HCT116 (cell line): ENCODE results near the gene CDH9. TPM values are rescaled to one million over a fixed set of nuclear protein-coding genes. Genes with fewer than 3 reads are reported as not detected.

Source experiments
- ATAC-seq: fragments of 200-7000 bp; cut with Tn5 transposase; 2 replicates; pipeline ENCODE4 v1.9.1; 2020; ENCODE audit warnings: mild to moderate bottlenecking, moderate library complexity
- BruUV-seq: library from RNA; stranded (reverse); fragments of 400-500 nt; replicated peaks from 2 replicates; lab custom pipeline; 2021; lab: Mats Ljungman, UMichigan
- CTCF ChIA-PET: fragments of 300-600 bp; sonication (Branson Sonifier 250); formaldehyde crosslinking; loops from one replicate; lab custom pipeline; 2021; ENCODE audit warnings: antibody characterized with exemption; lab: Charles Lee
- POLR2A ChIA-PET: fragments of 300-600, 350-600 bp; sonication (Branson Sonifier 250); formaldehyde crosslinking; loops from one replicate; lab custom pipeline; 2021; ENCODE audit warnings: antibody characterized with exemption; lab: Charles Lee
- RAD21 ChIA-PET, 2 experiments: fragments of 300-600 bp; sonication (Branson Sonifier 250); formaldehyde crosslinking; loops; one replicate each; lab custom pipeline; 2023; ENCODE audit warnings: low total read pairs in 2 of 2; ENCODE audit not compliant: uncharacterized antibody in 2 of 2, unreplicated experiment in 2 of 2, low non-redundant PET in 1 of 2; lab: Charles Lee
- DNase-seq: peaks from one replicate; pipeline ENCODE4 v3.0.0-alpha.2; 2010; ENCODE audit warnings: low read depth, low spot score
- H2AFZ ChIP-seq: fragments of 200-600 bp; shearing (Covaris generic), sonication (generic); 2 replicates; pipeline ENCODE4 v1.6.1; 2017; ENCODE audit warnings: low read depth, mixed run types, mixed read lengths, antibody characterized with exemption, low read length; ENCODE audit not compliant: poor library complexity, severe bottlenecking
- H3K27ac ChIP-seq: 2 replicates; pipeline ENCODE4 v1.5.1; 2012; ENCODE audit warnings: low read depth, low read length
- H3K27me3 ChIP-seq: fragments of 200-600 bp; sonication (generic); 2 replicates; pipeline ENCODE4 v1.6.1; 2016; ENCODE audit warnings: mixed run types, low read length, mixed read lengths; ENCODE audit not compliant: insufficient read depth
- H3K36me3 ChIP-seq, 2 experiments: fragments of 200-500 bp in 1 of 2; fragments of 200-600 bp in 1 of 2; sonication (Bioruptor generic) in 1 of 2; sonication (generic) in 1 of 2; 2 replicates each; pipeline versions ENCODE4 v1.5.1 to v1.6.1; 2014 to 2016; ENCODE audit warnings: low read length in 2 of 2, inconsistent platforms in 1 of 2, mixed read lengths in 1 of 2, mixed run types in 1 of 2; ENCODE audit not compliant: insufficient read depth in 2 of 2, control insufficient read depth in 1 of 2
- H3K4me1 ChIP-seq, 2 experiments: fragments of 200-600 bp in 1 of 2; sonication (generic) in 1 of 2; 2 replicates each; pipeline versions ENCODE4 v1.5.1 to v1.6.1; 2012 to 2017; ENCODE audit warnings: low read length in 2 of 2, inconsistent platforms in 1 of 2, mild to moderate bottlenecking in 1 of 2, mixed read lengths in 1 of 2, mixed run types in 1 of 2, moderate library complexity in 1 of 2; ENCODE audit not compliant: insufficient read depth in 2 of 2, control insufficient read depth in 1 of 2
- H3K4me2 ChIP-seq: fragments of 200-600 bp; sonication (generic); 2 replicates; pipeline ENCODE4 v1.6.1; 2017; ENCODE audit warnings: mixed run types, low read length, mixed read lengths
- H3K4me3 ChIP-seq, 2 experiments: fragments of 200-600 bp in 1 of 2; sonication (generic) in 1 of 2; replicated peaks in 1 of 2; 2 replicates each; pipeline ENCODE4 v1.5.1; 2011 to 2016; ENCODE audit warnings: low read length in 2 of 2, control low read depth in 1 of 2, low read depth in 1 of 2, mild to moderate bottlenecking in 1 of 2, mixed read lengths in 1 of 2, mixed run types in 1 of 2
- H3K79me2 ChIP-seq: fragments of 200-600 bp; sonication (generic); 2 replicates; pipeline ENCODE4 v1.6.1; 2017; ENCODE audit warnings: mild to moderate bottlenecking, mixed run types, low read length, moderate library complexity, mixed read lengths; ENCODE audit not compliant: insufficient read depth
- H3K9ac ChIP-seq: fragments of 200-600 bp; sonication (generic); 2 replicates; pipeline ENCODE4 v1.6.1; 2016; ENCODE audit warnings: low read length, mixed read lengths
- H3K9me2 ChIP-seq: fragments of 200-600 bp; sonication (generic), shearing (Covaris generic); 2 replicates; pipeline ENCODE4 v1.6.1; 2017; ENCODE audit warnings: mixed run types, mild to moderate bottlenecking, moderate library complexity; ENCODE audit not compliant: insufficient read depth
- H3K9me3 ChIP-seq, 2 experiments: fragments of 200-500 bp in 1 of 2; fragments of 200-600 bp in 1 of 2; sonication (Bioruptor generic) in 1 of 2; sonication (generic) in 1 of 2; 2 replicates each; pipeline ENCODE4 v1.6.1; 2014 to 2017; ENCODE audit warnings: low read length in 2 of 2, mixed read lengths in 2 of 2, inconsistent platforms in 1 of 2, low read depth in 1 of 2, mild to moderate bottlenecking in 1 of 2, mixed run types in 1 of 2, moderate library complexity in 1 of 2; ENCODE audit not compliant: control insufficient read depth in 1 of 2, insufficient read depth in 1 of 2
- H4K20me1 ChIP-seq: fragments of 200-600 bp; sonication (generic), shearing (Covaris generic); 2 replicates; pipeline ENCODE4 v1.6.1; 2017; ENCODE audit warnings: mixed run types, mild to moderate bottlenecking, moderate library complexity; ENCODE audit not compliant: insufficient read depth
- CEBPB ChIP-seq: IDR thresholded peaks from 2 replicates; pipeline ENCODE4 v1.6.1; 2012; ENCODE audit warnings: low read depth
- EGR1 ChIP-seq: IDR thresholded peaks from 2 replicates; pipeline ENCODE4 v1.6.1; 2012; ENCODE audit warnings: low read depth
- EZH2 ChIP-seq: fragments of 200-600 bp; sonication (generic); IDR thresholded peaks from 2 replicates; pipeline ENCODE4 v1.6.1; 2017; ENCODE audit warnings: antibody characterized with exemption, mixed run types
- EZH2phosphoT487 ChIP-seq: fragments of 200-600 bp; IDR thresholded peaks from 2 replicates; pipeline ENCODE4 v1.6.1; 2018; ENCODE audit warnings: antibody characterized with exemption, borderline replicate concordance
- FOSL1 ChIP-seq: IDR thresholded peaks from 2 replicates; pipeline ENCODE4 v1.6.1; 2012; ENCODE audit warnings: low read depth
- POLR2A ChIP-seq: IDR thresholded peaks from 2 replicates; pipeline ENCODE4 v1.7.0; 2011; ENCODE audit warnings: borderline replicate concordance; ENCODE audit not compliant: insufficient read depth, insufficient read length; ENCODE audit errors: extremely low read depth
- POLR2AphosphoS5 ChIP-seq: IDR thresholded peaks from 2 replicates; pipeline ENCODE4 v1.6.1; 2011; ENCODE audit warnings: mild to moderate bottlenecking, low read depth, low read length, moderate library complexity
- RAD21 ChIP-seq: IDR thresholded peaks from 2 replicates; pipeline ENCODE4 v1.6.1; 2012; ENCODE audit warnings: low read depth, mild to moderate bottlenecking
- SP1 ChIP-seq: IDR thresholded peaks from 2 replicates; pipeline ENCODE4 v1.6.1; 2012; ENCODE audit warnings: low read depth
- TCF7L2 ChIP-seq: IDR thresholded peaks from 2 replicates; pipeline ENCODE4 v1.7.0; 2011; ENCODE audit warnings: borderline replicate concordance, inconsistent platforms; ENCODE audit not compliant: insufficient read depth, insufficient read length; ENCODE audit errors: extremely low read depth
- YY1 ChIP-seq: IDR thresholded peaks from 2 replicates; pipeline ENCODE4 v1.6.1; 2011; ENCODE audit warnings: low read length, low read depth, moderate library complexity, mild to moderate bottlenecking; ENCODE audit not compliant: insufficient replicate concordance; ENCODE audit errors: extremely low read depth
- ZBTB33 ChIP-seq: IDR thresholded peaks from 2 replicates; pipeline ENCODE4 v1.6.1; 2011; ENCODE audit warnings: mild to moderate bottlenecking, low read length, moderate library complexity; ENCODE audit not compliant: insufficient replicate concordance; ENCODE audit errors: extremely low read depth
- ZFX ChIP-seq: fragments of 450-650 bp; IDR thresholded peaks from 2 replicates; pipeline ENCODE4 v1.6.1; 2017
- ZNF274 ChIP-seq: fragments of 200-500 bp; sonication (Bioruptor generic); IDR thresholded peaks from 2 replicates; pipeline ENCODE4 v1.6.1; 2014; ENCODE audit warnings: mild to moderate bottlenecking, low read depth, low read length, inconsistent platforms
- intact Hi-C: fragments of 100-400 bp; cut with micrococcal nuclease; formaldehyde crosslinking; loops from 2 replicates; pipeline ENCODE4 v1.10.0; 2022
- total RNA-seq: library from RNA; stranded (reverse); gene quantifications from one replicate; pipeline ENCODE4 v1.2.1, GENCODE V29; 2021; ENCODE audit not compliant: unreplicated experiment

Gene CDH9
- total RNA-seq, 1 experiment from 2014 or later, result not detected

- no peaks in the 10 kb centered on the region for H3K9me2 ChIP-seq
- RAD21 ChIA-PET, result no interaction called here
- intact Hi-C loops, result no loop called here
- H3K4me2 ChIP-seq, result no peak overlapping the region
- no peak overlapping the region for H2AFZ ChIP-seq
- H3K27me3 ChIP-seq, result no peaks in the 10 kb centered on the region
- BruUV-seq, result no TSS peak
- ATAC-seq, result no peak
- H4K20me1 ChIP-seq, result no peaks in the 10 kb centered on the region
- H3K4me3 ChIP-seq, result no peak overlapping the region
- H3K27ac ChIP-seq, result no peak overlapping the region
- H3K9me3 ChIP-seq, result peaks cover 2 to 32% of the 10 kb centered on the region in 2 experiments; a peak in 3 of 4 replicates
- no peak for DNase-seq
- CTCF ChIA-PET, result no interaction called here
- no peak overlapping the region for H3K9ac ChIP-seq
- TF ChIP-seq SP1 (no peak), POLR2AphosphoS5 (no peak), EZH2 (no peak)
- H3K36me3 ChIP-seq, result no peaks in the 10 kb centered on the region
- POLR2A ChIA-PET, result no interaction called here
- no peaks in the 10 kb centered on the region for H3K4me1 ChIP-seq
- no peaks in the 10 kb centered on the region for H3K79me2 ChIP-seq
These were observed 51.4 kb downstream of the CDH9 start for GRCh38 chr5:26986985-26987384.

GRCh38 chr5:26981750-26982149 lies 56.6 kb downstream of the CDH9 start:
- ATAC-seq, result no peak
- Histone ChIP-seq H3K9ac (no peak overlapping the region), H2AFZ (no peak overlapping the region), H3K4me3 (no peak overlapping the region), H3K36me3 (no peaks in the 10 kb centered on the region), H3K27me3 (no peaks in the 10 kb centered on the region), H3K79me2 (no peaks in the 10 kb centered on the region), H3K27ac (no peak overlapping the region), H3K9me2 (no peaks in the 10 kb centered on the region), H3K4me2 (no peak overlapping the region), H3K4me1 (no peaks in the 10 kb centered on the region), H3K9me3 (peaks cover 0 to 14% of the 10 kb centered on the region in 2 experiments; a peak in 3 of 4 replicates), H4K20me1 (no peaks in the 10 kb centered on the region)
- intact Hi-C loops, result no loop called here
- POLR2A ChIA-PET, result no interaction called here
- no peak for DNase-seq
- CTCF ChIA-PET, result no interaction called here
- BruUV-seq, result no TSS peak
- no peak for TF ChIP-seq TCF7L2
- TF ChIP-seq YY1, result no peak
- TF ChIP-seq ZBTB33, result no peak
- no peak for TF ChIP-seq RAD21
- TF ChIP-seq FOSL1, result no peak
- no peak for TF ChIP-seq ZFX
- no peak for TF ChIP-seq ZNF274
- TF ChIP-seq EZH2phosphoT487, result no peak
- TF ChIP-seq EGR1, result no peak
- no peak for TF ChIP-seq POLR2A
- TF ChIP-seq CEBPB, result no peak
- RAD21 ChIA-PET, result no interaction called here
